IPS-NIHi11 (cell line): ENCODE results near the gene DAPP1.
A peak's percentile ranks its signal among the peaks of the same experiment; 100 is the strongest.
"Not testable (repeated sequence)": the region's sequence is repeated elsewhere in the genome, so short reads cannot be mapped to it uniquely, and the experiment has no call there.

Source experiments
- DNase-seq: peaks from one replicate; pipeline ENCODE4 v3.0.0; 2012; ENCODE audit warnings: mixed read lengths, low spot score

The DAPP1 gene, protein sequence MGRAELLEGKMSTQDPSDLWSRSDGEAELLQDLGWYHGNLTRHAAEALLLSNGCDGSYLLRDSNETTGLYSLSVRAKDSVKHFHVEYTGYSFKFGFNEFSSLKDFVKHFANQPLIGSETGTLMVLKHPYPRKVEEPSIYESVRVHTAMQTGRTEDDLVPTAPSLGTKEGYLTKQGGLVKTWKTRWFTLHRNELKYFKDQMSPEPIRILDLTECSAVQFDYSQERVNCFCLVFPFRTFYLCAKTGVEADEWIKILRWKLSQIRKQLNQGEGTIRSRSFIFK

DNA sequence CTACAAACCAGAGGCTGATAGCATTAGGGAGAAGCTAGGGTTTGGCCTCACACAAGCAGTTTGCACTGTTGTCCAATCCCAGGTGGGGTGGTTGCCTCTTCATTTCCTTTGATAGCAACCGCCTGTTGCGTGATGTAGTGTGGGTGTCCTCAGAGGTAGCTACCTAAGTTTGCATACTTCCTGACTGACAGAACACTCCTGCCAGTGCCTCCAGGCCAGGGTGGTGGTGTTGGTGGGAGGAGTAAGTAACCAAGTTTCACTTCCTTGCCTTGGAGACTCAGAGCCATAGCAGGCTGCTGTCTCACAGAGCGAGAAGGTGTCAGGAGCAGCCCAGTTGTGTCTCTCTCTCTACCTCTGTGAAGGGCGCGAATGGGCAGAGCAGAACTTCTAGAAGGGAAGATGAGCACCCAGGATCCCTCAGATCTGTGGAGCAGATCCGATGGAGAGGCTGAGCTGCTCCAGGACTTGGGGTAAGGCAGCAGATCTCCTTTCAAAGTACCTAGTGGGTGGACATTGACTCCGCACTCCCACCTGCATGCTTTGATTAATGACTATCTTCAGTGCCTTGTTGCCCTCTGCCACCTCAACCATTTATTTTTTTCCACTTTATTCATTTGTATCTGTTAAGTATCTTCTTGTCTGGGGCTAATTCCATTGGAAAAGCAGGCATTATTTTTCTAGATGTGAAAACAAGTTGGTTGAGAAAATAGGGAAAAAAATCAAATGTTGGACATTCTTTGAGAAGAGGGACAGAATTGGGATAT lies at the start of gene DAPP1:
Gene DAPP1, plus strand, starts transcription at position 283 of the 764 bp plus-strand sequence. Its CDS starts 87 bp downstream, at position 370.
- DNase-seq = no peak

DNA sequence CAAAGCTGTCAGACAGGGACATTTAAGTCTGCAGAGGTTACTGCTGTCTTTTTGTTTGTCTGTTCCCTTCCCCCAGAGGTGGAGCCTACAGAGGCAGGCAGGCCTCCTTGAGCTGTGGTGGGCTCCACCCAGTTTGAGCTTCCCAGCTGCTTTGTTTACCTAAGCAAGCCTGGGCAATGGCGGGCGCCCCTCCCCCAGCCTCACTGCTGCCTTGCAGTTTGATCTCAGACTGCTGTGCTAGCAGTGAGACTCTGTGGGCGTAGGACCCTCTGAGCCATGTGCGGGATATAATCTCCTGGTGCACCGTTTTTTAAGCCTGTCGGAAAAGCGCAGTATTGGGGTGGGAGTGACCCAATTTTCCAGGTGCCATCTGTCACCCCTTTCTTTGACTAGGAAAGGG lies 45.8 kb upstream of the DAPP1 start:
- DNase-seq = not testable (repeated sequence)

DNA sequence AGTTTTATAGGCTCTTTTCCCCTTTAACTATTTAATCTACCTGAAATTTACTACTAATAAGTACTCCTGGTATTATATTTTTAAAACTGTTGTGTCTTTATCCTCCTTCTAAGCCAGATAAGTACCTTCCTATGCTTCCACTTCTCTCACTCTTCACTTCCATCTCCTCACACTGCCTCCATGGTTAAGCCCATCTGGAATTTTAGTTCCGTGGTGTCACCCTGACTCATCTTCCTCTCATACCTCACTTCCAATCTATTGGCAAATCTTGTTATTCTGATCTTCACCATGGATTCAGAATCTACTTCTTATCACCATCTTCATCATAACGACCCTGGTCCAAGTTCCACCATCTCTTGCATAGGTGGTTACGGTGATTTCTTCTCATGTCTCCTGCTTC lies 32.7 kb upstream of the DAPP1 start:
- no peak for DNase-seq

DNA sequence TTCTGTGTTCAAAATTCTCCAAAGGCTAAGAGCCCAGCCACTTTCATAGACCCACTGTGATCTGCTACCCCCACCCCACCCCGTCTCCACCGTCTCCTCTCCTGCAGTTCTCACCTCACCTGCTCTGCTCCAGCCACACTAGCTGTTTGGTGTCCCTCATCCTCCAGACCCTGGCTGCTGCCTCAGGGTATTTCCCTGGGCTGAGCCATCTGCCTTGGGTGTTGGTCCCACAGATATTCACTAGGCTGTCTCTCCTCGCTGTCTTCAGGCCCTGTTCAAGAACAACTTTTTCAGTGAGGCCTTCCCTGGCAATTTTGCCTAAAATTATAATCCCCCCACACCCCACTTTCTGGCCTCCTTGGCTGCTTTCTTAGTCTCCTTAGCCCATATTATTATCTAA lies 31.8 kb upstream of the DAPP1 start:
- no peak for DNase-seq

DNA sequence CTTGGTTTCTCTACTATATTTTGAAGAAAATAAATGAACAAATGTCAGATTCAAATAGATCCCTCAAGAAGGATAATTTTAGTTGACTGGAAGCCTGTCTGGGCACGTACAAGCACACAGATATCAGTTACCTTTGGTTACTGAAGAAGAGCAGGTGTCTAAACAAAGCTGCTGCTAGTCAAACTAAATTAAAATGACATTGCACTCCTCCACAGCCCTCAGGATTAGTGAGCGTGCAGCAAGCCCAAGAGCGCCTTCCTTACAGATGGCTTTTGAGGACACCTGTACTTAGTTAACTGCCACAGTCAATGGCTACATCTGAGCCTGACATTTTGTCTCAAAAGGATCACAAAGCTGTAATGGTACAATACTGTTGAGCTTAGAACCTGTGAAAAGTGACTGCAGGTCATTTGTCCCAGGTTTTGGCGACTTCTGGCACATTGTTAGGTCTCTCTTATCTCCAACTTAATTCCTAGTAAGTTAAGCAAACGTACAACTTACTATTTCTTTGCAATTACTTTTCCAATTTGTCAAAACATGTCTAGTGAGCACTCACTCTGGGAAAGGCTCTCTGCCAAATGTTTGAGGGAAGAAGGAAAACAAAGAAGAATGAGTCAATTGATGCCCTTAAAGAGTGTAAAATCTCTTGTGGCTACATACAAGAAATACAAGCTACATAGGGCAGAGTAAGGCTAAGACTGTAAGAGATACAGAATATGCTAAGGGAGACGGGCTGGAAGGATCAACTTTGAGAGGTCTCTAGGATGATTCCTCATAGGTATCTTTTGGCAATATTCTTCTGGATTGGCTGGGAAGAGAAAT lies 25.6 kb upstream of the DAPP1 start:
- no peak for DNase-seq

DNA sequence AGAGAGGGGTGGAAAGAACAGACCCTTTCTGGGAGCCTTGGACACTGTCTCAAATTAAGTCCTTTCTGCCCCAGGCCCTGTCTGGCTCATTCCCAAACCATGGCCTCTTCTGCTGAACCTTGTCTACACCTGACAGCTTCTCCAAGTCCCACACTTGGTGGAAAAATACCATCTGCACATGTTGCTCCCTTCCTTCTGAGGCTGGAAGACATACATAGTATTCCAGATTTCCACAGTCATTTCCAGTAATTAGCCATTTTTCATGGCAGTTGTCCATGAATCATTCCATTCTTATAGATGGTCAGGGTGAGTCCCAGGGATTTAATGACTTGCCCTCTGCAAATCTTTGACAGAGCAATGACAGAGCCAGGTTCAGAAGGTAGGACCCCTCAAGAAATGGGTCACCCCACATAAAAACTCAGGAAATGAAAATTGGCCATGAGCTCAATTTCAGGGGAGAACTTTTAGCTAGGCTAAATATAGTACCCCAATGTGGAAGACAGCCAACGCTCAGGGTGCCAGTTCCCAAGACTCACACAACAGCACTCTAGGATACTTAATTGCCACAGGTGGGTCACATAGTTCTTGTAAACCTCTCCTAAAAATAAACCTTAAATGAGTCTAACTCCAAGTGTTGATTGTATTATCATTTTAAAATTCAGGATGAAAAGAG lies 16.2 kb upstream of the DAPP1 start:
- no peak for DNase-seq

DNA sequence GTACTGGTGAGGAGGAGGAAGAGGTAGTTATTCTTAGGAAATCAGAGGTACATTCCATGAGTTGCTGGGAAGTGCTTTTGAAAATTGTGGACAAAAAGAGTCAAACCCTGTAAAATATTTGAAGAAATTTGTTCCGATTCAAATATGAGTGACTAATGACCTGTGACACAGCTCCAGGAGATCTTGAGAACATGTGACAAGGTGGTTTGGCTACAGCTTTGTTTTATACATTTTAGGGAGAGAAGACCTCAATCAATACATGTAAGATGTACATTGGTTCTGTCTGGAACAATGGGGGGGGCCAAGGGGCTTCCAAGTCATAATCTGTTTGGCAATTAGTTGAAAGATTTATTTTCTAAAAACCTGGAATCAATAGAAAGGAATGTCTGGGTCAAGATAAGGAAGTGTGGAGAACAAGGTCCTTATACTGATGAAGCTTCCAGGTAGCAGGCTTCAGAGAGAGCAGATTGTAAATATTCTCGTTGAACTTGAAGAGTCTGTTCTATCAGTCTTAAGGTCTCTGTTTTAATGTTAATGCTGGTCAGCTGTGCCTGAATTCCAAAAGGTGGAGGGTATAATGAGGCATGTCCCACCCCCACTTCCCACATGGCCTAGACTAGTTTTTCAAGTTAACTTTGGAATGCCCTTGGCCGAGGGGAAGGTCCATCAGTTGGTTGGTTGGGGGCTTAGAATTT lies 15.5 kb upstream of the DAPP1 start:
- no peak for DNase-seq

DNA sequence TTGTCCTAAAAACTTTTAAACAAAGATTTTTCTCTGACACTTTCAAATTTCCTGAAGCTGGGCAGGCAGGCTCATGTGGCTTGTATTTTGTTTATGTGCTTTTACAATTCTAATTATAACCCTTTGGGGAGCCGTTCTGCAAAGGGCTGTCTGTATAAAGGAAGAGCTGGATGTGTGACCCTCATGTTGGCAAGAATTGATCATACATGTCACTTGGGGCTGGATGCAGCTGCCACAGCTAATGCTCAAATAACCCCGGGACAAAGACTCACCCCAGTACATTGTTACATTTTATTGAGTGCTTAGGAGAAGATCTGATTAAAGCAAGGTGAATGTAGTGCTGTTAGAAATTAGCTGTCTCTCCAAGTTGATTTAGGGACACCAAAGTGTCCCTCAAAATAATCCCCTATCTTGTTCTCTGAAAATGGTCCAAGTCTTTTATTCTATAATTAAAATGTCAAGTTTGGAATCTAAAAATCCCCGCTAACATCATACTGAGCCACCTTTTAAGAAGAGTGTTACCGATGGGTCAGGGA lies 13.0 kb upstream of the DAPP1 start:
- no peak for DNase-seq

DNA sequence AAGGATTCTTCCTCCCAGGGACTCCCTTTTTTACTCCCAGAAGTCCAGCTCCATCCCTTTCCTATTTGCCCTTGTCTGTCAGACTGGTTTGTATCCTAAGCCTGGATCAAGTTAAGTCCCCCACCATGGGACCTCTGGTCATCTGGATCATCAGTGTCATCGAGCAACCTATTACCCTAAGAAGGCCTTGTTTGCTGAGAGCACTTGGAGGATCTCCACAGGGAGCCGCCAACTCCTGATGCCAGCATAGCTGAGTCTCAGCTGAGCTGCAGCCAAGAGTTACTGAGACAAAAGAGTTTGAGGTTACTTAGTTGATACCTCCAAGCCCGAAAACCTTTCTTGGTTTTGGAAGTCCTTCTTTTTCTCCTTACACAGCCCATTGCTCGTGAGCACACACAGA lies 10.1 kb upstream of the DAPP1 start:
- no peak for DNase-seq

DNA sequence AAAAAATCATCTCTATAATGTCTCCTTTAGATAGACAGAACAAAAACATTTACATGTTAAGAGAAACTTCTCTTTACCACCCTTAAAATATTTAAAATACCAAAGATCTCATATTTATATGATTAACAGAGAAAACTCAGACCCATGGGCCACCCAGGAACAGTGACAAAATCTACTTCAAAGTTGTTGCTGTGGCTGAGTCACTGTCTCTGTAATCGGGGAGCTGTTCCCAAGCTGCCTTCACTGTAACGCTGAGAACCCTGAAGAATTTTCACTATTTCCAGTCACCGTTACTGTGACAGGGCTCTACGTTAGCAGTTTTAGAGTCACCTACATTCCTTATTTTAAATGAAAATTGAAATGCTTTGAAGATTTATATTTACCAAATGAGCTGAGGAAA lies 9.0 kb upstream of the DAPP1 start:
- DNase-seq = no peak

DNA sequence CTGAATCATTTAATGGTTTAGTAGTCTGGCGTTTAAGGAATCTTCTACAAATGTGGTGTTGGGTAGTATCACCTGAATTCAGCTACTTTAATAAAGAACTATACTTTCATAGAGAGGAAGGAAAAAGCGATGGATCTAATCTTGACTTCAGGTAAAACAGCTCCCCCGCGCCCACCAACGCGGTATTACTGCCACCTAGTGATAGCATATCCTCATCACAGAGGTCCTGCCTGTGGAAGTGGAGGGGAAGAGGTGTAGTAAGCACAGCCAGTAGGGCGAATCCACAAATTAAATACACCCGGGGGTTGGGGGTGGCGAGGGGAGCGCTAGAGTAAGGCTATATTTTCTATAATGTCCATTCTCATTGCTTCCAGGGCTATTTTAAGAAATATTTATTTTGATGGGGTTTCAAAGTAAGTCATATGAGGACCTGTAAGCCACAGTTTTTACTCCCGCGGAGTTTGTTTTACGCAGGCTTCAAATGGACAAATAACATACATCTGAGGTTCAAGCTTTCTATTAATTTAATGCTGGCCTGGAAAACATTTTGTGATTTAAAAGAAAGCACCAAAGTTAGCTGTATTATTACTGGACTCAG lies 8.3 kb upstream of the DAPP1 start:
- DNase-seq = peak; percentile 80

DNA sequence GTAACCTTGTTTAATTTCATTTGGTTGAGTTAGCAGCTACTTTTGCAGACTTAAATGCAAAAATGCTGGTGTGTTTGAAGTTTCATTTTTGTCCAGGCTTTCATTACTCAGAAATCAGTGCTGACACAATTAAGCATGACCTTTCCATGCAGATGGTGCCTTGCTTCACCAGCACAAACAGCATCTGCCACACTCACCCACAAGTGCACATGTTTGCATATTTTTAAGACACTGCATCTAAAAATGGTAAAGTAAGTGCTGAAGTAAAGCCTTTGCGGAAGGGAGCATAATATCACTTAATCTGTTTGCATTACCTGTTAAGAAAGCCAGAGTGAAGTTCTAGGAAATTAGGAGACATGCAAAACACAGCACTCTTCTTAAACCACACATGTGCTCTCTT lies 7.3 kb upstream of the DAPP1 start:
- no peak for DNase-seq

DNA sequence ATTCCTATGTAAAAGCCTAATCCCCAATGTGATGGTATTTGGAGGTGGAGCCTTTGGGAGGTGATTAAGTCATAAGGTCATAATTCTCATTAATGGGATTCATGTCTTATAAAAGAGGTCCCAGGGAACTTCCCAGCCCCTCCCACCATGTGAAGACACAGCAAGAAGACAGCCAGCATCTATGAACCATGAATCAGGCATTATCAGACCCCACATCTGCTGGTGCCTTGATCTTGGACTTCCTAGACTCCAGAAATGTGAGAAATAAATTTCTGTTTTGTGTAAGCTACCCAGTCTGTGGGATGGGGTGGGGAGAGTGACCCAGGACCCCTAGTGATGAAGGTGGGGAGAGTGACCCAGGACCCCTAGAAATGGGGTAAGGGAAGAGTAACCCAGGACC lies 6.1 kb upstream of the DAPP1 start:
- DNase-seq = no peak

DNA sequence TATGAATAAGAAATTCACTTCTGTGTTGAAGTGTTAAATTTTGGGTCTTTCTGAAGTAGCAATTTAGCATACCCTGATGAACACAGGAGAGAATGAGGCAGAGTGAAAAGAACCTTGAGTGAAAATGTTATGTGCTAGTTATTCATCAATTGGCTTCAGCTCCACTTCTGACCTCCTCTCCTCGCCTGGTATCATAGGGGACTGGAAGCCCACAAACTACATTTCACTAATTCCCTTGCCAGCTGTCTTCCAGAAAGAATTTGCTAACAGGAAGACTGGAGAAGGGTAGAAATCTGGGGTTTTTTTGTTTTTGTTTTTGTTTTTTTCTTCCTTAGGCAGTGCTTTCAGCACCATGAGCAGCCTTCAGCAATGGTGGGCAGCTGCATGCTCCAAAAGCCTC lies 5.5 kb upstream of the DAPP1 start:
- no peak for DNase-seq

DNA sequence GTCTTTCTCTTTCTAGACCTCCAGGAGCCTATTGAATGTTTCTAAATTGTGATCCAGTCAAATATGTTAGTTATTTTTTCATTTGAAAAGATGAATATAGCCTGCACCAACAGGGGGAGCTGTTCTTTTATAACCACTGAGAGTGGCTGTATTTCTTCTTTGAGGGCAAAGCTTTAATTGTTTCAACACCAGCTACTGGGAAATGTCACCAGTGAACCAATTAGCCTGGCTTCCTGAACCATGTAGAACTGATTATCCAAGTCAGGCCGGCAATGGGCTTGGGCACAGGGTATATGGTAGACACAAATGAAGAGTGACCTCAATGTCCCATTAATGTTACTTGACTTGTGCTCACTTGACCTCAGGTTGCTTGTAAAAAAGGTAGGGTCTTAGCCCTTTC lies 4.8 kb upstream of the DAPP1 start:
- DNase-seq = peak; percentile 25

DNA sequence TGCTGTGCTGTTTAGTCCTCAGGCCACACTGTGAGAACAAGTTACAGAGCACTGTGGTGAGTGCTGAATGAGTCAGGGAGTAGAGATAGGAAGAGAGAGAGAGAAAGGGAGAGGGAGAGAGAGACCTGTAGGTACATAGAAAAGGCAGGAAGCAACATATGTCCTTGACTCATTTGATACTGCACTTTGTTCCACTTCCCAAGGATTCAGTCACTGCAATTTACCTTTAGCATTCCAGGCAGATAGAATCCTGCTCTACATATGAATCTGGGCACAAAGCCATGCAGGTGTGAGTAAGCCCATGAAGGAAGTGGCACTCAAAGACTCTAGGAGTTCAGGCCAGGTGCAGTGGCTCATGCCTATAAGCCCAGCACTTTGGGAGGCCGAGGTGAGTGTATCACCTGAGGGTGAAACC lies 1.0 kb upstream of the DAPP1 start:
- peak; percentile 20 for DNase-seq

DNA sequence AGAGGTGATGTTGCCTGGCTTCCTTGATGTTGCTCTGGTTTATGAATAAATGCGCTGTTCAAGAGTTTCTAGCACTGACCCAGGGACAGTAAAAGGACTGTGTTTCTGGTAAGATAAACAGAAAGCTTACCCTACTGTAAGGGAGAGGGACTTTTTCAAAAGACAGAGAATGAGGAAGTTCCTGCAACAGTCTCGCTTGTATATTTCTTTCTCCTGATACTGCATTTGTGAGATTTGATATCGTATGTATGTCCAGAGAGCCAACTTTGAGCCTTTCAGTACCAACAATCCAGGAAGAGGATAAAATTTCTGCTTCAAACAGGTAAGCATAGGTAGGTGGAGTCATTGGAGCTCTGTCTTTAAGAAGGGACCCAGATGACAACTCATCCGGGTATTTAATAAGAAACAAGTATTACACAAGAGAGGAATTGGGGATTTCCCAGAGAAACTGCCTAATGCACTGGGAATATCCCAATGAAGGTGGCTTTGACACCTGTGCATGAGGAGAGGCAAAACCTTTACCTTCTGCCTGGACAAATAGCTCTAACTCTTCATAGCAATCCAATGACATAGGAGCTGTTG lies 773 bp downstream of the DAPP1 start:
- DNase-seq = no peak

DNA sequence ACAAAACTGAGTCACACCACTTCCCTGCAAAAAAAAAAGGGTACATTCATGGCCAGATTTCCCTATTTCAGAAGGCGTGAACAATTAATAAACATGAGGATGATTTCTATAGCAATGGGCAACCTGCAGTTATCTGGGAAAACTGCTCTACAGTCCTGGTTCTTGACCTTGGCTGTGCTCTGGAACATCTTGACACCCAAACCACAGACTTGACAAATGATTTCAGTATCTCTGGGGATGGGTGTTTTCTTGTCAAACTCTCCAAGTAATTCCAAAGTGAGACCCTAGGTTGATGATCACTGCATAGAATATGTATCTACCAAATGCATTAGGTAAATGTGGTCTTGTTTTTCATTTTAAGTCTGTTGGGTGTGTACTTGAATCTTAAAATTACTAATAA lies 2.0 kb downstream of the DAPP1 start:
- no peak for DNase-seq

DNA sequence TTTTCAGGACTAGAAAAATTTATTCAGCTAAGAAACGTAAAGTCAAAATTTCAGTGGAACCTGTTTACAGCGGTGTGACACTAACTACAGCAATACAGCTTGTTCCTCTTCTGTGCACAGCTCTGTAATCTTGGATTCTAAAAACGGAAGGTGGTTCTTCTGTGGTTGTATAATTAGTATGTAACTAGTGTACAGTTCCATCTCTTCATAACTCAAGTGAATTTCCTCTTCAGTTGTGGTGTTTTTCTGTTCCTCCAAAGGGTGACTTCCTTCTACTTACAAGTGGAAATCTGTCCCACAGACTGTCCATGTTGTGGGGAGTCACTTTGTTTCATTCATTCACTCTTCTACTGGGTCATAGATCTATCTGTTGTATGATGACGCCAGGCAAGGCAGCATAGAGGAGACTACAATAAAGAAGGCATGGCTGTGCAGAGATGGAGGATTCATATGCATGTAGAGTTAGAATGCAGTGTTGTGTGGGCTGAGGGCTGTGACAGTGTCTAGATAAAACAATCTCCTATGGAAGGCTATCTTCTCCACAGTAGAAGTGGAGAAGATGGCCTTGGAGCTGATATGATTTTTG lies 5.4 kb downstream of the DAPP1 start:
- DNase-seq = no peak

DNA sequence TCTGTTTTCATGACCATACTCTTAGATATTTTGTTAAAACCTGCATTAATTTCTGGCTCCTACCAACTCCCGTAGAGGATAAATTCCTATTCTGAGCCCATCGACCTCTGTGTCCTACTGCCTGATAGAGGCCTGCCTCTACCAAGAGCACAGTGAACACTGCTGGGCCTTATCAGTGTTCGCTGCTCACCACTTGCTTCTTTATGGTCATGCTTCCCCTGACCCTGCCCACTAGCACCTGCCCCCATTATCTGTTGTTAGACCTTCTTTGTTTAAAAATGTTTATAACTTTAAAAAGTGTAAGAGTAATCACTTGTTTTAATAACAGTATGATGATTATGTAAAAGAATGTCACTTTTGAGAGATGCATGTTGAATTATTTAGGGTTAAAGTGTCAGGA lies 6.1 kb downstream of the DAPP1 start:
- no peak for DNase-seq
